SK-N-SH (cell line): ENCODE measurements around the gene DDX41. TPM values are rescaled to one million over a fixed set of nuclear protein-coding genes. Genes with fewer than 3 reads are reported as not detected.
A peak's percentile ranks its signal among the peaks of the same experiment; 100 is the strongest.
"Not testable (repeated sequence)": the region's sequence is repeated elsewhere in the genome, so short reads cannot be mapped to it uniquely, and the experiment has no call there.

Experiments
- CTCF ChIA-PET: fragments of 300-600, 350-600 bp; formaldehyde crosslinking; extraction: SDS; loops from one replicate; lab custom pipeline; 2021; lab: Yijun Ruan, JAX
- POLR2A ChIA-PET: fragments of 350-600 bp; sonication (Branson Sonifier 250); formaldehyde crosslinking; extraction: SDS; loops from one replicate; lab custom pipeline; 2020; ENCODE audit warnings: antibody characterized with exemption, inconsistent platforms; lab: Yijun Ruan, JAX
- DNase-seq: peaks from one replicate; pipeline ENCODE4 v3.0.0; 2012
- H2AFZ ChIP-seq: fragments of 200-600 bp; sonication (generic); 2 replicates; pipeline ENCODE4 v1.8.1; 2016; ENCODE audit warnings: antibody characterized with exemption, mild to moderate bottlenecking, low read depth
- H3F3A ChIP-seq: fragments of 200-600 bp; sonication (generic); replicated peaks from 2 replicates; pipeline ENCODE3; 2016; ENCODE audit warnings: antibody characterized with exemption, mild to moderate bottlenecking; ENCODE audit not compliant: insufficient read depth
- H3K27ac ChIP-seq, 2 experiments: fragments of 200-500 bp in 1 of 2; fragments of 200-600 bp in 1 of 2; sonication (Bioruptor generic) in 1 of 2; sonication (generic), shearing (Covaris generic) in 1 of 2; 2 replicates each; pipeline versions ENCODE4 v1.5.1 to v1.6.1; 2014 to 2016; ENCODE audit warnings: low read depth in 2 of 2, inconsistent platforms in 1 of 2, low read length in 1 of 2, mild to moderate bottlenecking in 1 of 2, mixed read lengths in 1 of 2
- H3K27me3 ChIP-seq: fragments of 200-600 bp; sonication (generic), shearing (Covaris generic); 2 replicates; pipeline ENCODE4 v1.6.1; 2016; ENCODE audit warnings: mixed run types; ENCODE audit not compliant: insufficient read depth
- H3K36me3 ChIP-seq, 2 experiments: fragments of 200-500 bp in 1 of 2; fragments of 200-600 bp in 1 of 2; sonication (Bioruptor generic) in 1 of 2; sonication (generic) in 1 of 2; replicated peaks in 1 of 2; 2 replicates each; pipeline versions ENCODE3 to v1.5.1; 2014 to 2016; ENCODE audit warnings: low read length in 1 of 2, mild to moderate bottlenecking in 1 of 2; ENCODE audit not compliant: insufficient read depth in 2 of 2, control insufficient read depth in 1 of 2
- H3K4me1 ChIP-seq, 2 experiments: fragments of 200-500 bp in 1 of 2; fragments of 200-600 bp in 1 of 2; sonication (Bioruptor generic) in 1 of 2; sonication (generic), shearing (Covaris generic) in 1 of 2; 2 replicates each; pipeline versions ENCODE4 v1.5.1 to v1.6.1; 2014 to 2016; ENCODE audit warnings: low read depth in 1 of 2, low read length in 1 of 2, mixed run types in 1 of 2; ENCODE audit not compliant: insufficient read depth in 2 of 2, control insufficient read depth in 1 of 2
- H3K4me2 ChIP-seq: fragments of 200-600 bp; sonication (generic), shearing (Covaris generic); 2 replicates; pipeline ENCODE4 v1.6.1; 2017; ENCODE audit warnings: mixed run types
- H3K4me3 ChIP-seq, 2 experiments: fragments of 200-500 bp in 1 of 2; fragments of 200-600 bp in 1 of 2; sonication (Bioruptor generic) in 1 of 2; sonication (generic), shearing (Covaris generic) in 1 of 2; 2 replicates each; pipeline versions ENCODE4 v1.5.1 to v1.8.1; 2014 to 2016; ENCODE audit warnings: low read depth in 2 of 2, inconsistent platforms in 1 of 2, low read length in 1 of 2, mild to moderate bottlenecking in 1 of 2, mixed read lengths in 1 of 2, moderate library complexity in 1 of 2
- H3K79me2 ChIP-seq: fragments of 200-600 bp; sonication (generic); 2 replicates; pipeline ENCODE4 v1.8.1; 2017; ENCODE audit warnings: mild to moderate bottlenecking; ENCODE audit not compliant: insufficient read depth
- H3K9ac ChIP-seq: fragments of 200-600 bp; sonication (generic); 2 replicates; pipeline ENCODE4 v1.6.1; 2017; ENCODE audit warnings: mixed run types
- H3K9me2 ChIP-seq: fragments of 200-600 bp; sonication (generic); 2 replicates; pipeline ENCODE4 v1.6.1; 2017; ENCODE audit warnings: mixed run types
- H3K9me3 ChIP-seq: fragments of 200-600 bp; sonication (generic); 2 replicates; pipeline ENCODE4 v1.6.1; 2017; ENCODE audit warnings: mixed run types, mild to moderate bottlenecking, moderate library complexity
- H4K20me1 ChIP-seq: fragments of 200-600 bp; sonication (generic); 2 replicates; pipeline ENCODE4 v1.6.1; 2017; ENCODE audit warnings: mild to moderate bottlenecking, mixed run types; ENCODE audit not compliant: insufficient read depth
- CHD2 ChIP-seq: fragments of 150-350 bp; IDR thresholded peaks from 2 replicates; pipeline ENCODE4 v1.6.1; 2018; ENCODE audit warnings: low read length; ENCODE audit not compliant: partially characterized antibody
- ELF1 ChIP-seq: IDR thresholded peaks from 2 replicates; pipeline ENCODE4 v1.4.0; 2012
- FOXJ3 ChIP-seq: sonication (generic); formaldehyde crosslinking; IDR thresholded peaks from 2 replicates; pipeline ENCODE4 v1.5.1; 2020; ENCODE audit warnings: mild to moderate bottlenecking, missing genetic modification reagents
- FOXM1 ChIP-seq: IDR thresholded peaks from 2 replicates; pipeline ENCODE4 v1.4.0; 2012; ENCODE audit warnings: low read depth, mild to moderate bottlenecking
- JUND ChIP-seq: IDR thresholded peaks from 2 replicates; pipeline ENCODE4 v1.4.0; 2012
- MAX ChIP-seq: IDR thresholded peaks from 2 replicates; pipeline ENCODE4 v1.4.0; 2012; ENCODE audit warnings: low read depth
- MXI1 ChIP-seq: IDR thresholded peaks from 2 replicates; pipeline ENCODE4 v1.6.1; 2012; ENCODE audit warnings: mild to moderate bottlenecking, low read depth, low read length, improper control_type of control experiment
- NFIC ChIP-seq: IDR thresholded peaks from 2 replicates; pipeline ENCODE4 v1.4.0; 2012; ENCODE audit warnings: borderline replicate concordance
- POLR2AphosphoS5 ChIP-seq: IDR thresholded peaks from 2 replicates; pipeline ENCODE4 v1.6.1; 2012; ENCODE audit warnings: low read depth, low read length
- RAD21 ChIP-seq: IDR thresholded peaks from 2 replicates; pipeline ENCODE4 v1.6.1; 2012; ENCODE audit warnings: mild to moderate bottlenecking, low read length
- RCOR1 ChIP-seq: fragments of 150-350 bp; IDR thresholded peaks from 2 replicates; pipeline ENCODE4 v1.6.1; 2017; ENCODE audit warnings: antibody characterized with exemption, low read length
- RFX5 ChIP-seq: IDR thresholded peaks from 2 replicates; pipeline ENCODE4 v1.6.1; 2012; ENCODE audit warnings: mild to moderate bottlenecking, improper control_type of control experiment, low read length
- RXRA ChIP-seq: IDR thresholded peaks from 2 replicates; pipeline ENCODE4 v1.4.0; 2012; ENCODE audit warnings: low read depth, mild to moderate bottlenecking, borderline replicate concordance
- SIN3A ChIP-seq: IDR thresholded peaks from 2 replicates; pipeline ENCODE4 v1.6.1; 2012; ENCODE audit warnings: low read depth, mild to moderate bottlenecking, low read length, moderate library complexity, borderline replicate concordance
- SMC3 ChIP-seq: IDR thresholded peaks from 2 replicates; pipeline ENCODE4 v1.6.1; 2012; ENCODE audit warnings: low read depth, low read length, improper control_type of control experiment
- TCF12 ChIP-seq: IDR thresholded peaks from 2 replicates; pipeline ENCODE4 v1.4.0; 2012
- TEAD4 ChIP-seq: IDR thresholded peaks from 2 replicates; pipeline ENCODE4 v1.4.0; 2012; ENCODE audit warnings: mild to moderate bottlenecking, borderline replicate concordance; ENCODE audit not compliant: insufficient read depth
- USF2 ChIP-seq: fragments of 150-350 bp; IDR thresholded peaks from 2 replicates; pipeline ENCODE4 v1.6.1; 2017; ENCODE audit warnings: antibody characterized with exemption, low read length, low read depth, borderline replicate concordance
- WGBS: methylation state at CpG from one replicate; pipeline ENCODE4 v1.1.6; 2017; ENCODE audit warnings: low lambda C conversion rate; 5-methylcytosine and 5-hydroxymethylcytosine counted together
- polyA plus RNA-seq, 3 experiments: library from polyadenylated mRNA; depleted of rRNA; stranded (reverse); fragments of >200 nt; gene quantifications; 2 replicates each; pipeline ENCODE4 v1.2.3, GENCODE V29; 2012
- TF ChIP-seq, protein P1 (sequence below): fragments of 200-600 bp; sonication (generic); IDR thresholded peaks from 2 replicates; pipeline ENCODE4 v1.6.1; 2017; ENCODE audit warnings: antibody characterized with exemption, mild to moderate bottlenecking, moderate library complexity

The DDX41 gene
- polyA plus RNA-seq, 1 of the 3 experiments (the other 2 are of a cell fraction): 176 TPM

GRCh38 chr5:177535125-177535524 lies 18.4 kb upstream of the DDX41 start:
- ChIA-PET CTCF (interaction anchor here (0.9 to 2.4 kb wide), 3 partner anchors 11 to 15 kb away, joined by 3 to 6 read pairs (median 3); no protein-coding TSS in a partner anchor), POLR2A (no interaction called here)
- Histone ChIP-seq H3K9me2 (no peaks in the 10 kb centered on the region), H3K36me3 (peaks cover 17 to 59% of the 10 kb centered on the region in 2 experiments), H3K27ac (no peak overlapping the region), H3K27me3 (no peaks in the 10 kb centered on the region), H3K9me3 (no peaks in the 10 kb centered on the region), H4K20me1 (peaks cover 11% of the 10 kb centered on the region; the same call in 1 of the 2 replicates), H3K79me2 (peaks cover 45% of the 10 kb centered on the region), H3F3A (peaks cover 23% of the 10 kb centered on the region), H3K9ac (no peak overlapping the region), H3K4me2 (no peak overlapping the region), H3K4me1 (peaks cover 2 to 15% of the 10 kb centered on the region in 2 experiments; a peak in 2 of 4 replicates), H3K4me3 (no peak overlapping the region), H2AFZ (no peak overlapping the region)
- WGBS: 79% methylated on average over 7 of the region's 7 CpGs
- TF ChIP-seq RAD21: peak; percentile 34
- no peak for TF ChIP-seq MXI1
- no peak for DNase-seq

- 97% methylated on average over 7 of the region's 7 CpGs for WGBS
- H3K9me3 ChIP-seq, H2AFZ ChIP-seq, H3K9me2 ChIP-seq, H3K4me2 ChIP-seq, H3K4me3 ChIP-seq, POLR2A ChIA-PET, H4K20me1 ChIP-seq, H3K9ac ChIP-seq, DNase-seq, H3K27ac ChIP-seq, H3K27me3 ChIP-seq: not testable (repeated sequence)
- Histone ChIP-seq H3F3A (peaks cover 23% of the 10 kb centered on the region), H3K79me2 (peaks cover 39% of the 10 kb centered on the region), H3K4me1 (peaks cover 9 to 15% of the 10 kb centered on the region in 2 experiments; a peak in 2 of 4 replicates), H3K36me3 (peaks cover 20 to 63% of the 10 kb centered on the region in 2 experiments)
- CTCF ChIA-PET: interaction anchor here (0.9 to 2.4 kb wide), 5 partner anchors 11 to 33 kb away, joined by 3 to 6 read pairs (median 3); no protein-coding TSS in a partner anchor
These were observed 17.7 kb upstream of the DDX41 start for GRCh38 chr5:177534433-177534832.

DNA sequence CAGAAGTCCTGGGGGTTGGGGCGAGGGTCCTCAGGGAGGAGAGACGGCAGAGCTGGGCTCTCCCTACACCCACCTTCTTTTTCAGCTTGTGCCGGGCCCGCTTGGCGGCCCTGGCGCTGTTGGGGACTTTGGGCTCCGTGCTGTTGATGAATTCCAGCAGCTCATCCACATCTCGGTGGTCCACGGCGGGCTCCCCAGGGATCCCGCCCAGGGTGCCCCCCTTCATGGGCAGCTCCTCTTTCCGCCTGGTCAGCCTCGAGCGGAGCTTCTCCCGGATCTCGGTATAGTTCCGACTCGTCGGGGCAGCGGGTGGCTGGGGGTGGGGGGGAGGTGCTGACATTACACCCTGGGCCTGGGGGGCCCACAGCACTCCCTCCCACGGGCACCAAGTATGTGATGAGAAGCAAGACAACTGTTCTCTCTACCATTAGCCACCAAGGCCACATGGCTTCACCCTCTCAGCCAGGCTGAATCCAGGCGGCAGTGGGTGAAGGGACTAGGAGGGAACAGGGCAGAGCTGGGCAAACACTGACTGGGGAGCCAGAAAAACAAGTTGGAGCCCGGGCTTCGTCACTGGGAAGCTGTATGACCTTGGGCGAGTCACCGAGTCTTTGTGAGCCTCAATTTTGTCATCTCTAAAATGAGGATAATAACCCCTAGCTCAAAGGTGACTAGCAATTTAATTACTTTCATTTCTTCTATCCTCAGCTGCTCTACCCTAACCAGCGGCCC lies 14.6 kb upstream of the DDX41 start:
- Histone ChIP-seq H4K20me1 (peaks cover 5% of the 10 kb centered on the region; the same call in 1 of the 2 replicates), H3K9me3 (no peaks in the 10 kb centered on the region), H3K36me3 (peaks cover 34 to 66% of the 10 kb centered on the region in 2 experiments), H3F3A (no peaks in the 10 kb centered on the region), H3K79me2 (peaks cover 28% of the 10 kb centered on the region), H3K4me3 (no peak overlapping the region), H3K4me1 (peaks cover 0 to 14% of the 10 kb centered on the region in 2 experiments; a peak in 1 of 4 replicates), H3K9me2 (no peaks in the 10 kb centered on the region), H3K4me2 (no peak overlapping the region), H2AFZ (no peak overlapping the region), H3K27ac (no peak overlapping the region), H3K9ac (no peak overlapping the region), H3K27me3 (no peaks in the 10 kb centered on the region)
- CTCF ChIA-PET: interaction anchor here (0.7 kb wide), 1 partner anchor 30 kb away, joined by 3 read pairs; no protein-coding TSS in a partner anchor
- 94% methylated on average over 24 of the region's 27 CpGs for WGBS
- POLR2A ChIA-PET: no interaction called here
- no peak for TF ChIP-seq ELF1
- TF ChIP-seq FOXJ3 (CRISPR knock-in tag): no peak
- TF ChIP-seq JUND: no peak
- no peak for TF ChIP-seq RFX5
- no peak for TF ChIP-seq SIN3A
- no peak for TF ChIP-seq FOXM1
- TF ChIP-seq MAX: no peak
- TF ChIP-seq, protein P1, sequence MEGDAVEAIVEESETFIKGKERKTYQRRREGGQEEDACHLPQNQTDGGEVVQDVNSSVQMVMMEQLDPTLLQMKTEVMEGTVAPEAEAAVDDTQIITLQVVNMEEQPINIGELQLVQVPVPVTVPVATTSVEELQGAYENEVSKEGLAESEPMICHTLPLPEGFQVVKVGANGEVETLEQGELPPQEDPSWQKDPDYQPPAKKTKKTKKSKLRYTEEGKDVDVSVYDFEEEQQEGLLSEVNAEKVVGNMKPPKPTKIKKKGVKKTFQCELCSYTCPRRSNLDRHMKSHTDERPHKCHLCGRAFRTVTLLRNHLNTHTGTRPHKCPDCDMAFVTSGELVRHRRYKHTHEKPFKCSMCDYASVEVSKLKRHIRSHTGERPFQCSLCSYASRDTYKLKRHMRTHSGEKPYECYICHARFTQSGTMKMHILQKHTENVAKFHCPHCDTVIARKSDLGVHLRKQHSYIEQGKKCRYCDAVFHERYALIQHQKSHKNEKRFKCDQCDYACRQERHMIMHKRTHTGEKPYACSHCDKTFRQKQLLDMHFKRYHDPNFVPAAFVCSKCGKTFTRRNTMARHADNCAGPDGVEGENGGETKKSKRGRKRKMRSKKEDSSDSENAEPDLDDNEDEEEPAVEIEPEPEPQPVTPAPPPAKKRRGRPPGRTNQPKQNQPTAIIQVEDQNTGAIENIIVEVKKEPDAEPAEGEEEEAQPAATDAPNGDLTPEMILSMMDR: no peak
- TF ChIP-seq CHD2: no peak
- TF ChIP-seq SMC3: no peak
- TF ChIP-seq RXRA: no peak
- no peak for TF ChIP-seq USF2
- no peak for TF ChIP-seq TEAD4
- TF ChIP-seq TCF12: no peak
- TF ChIP-seq POLR2AphosphoS5: no peak
- TF ChIP-seq RCOR1: no peak
- no peak for TF ChIP-seq NFIC
- no peak for DNase-seq
